COLO668 (cell line): ENCODE measurements around the gene GALM.
"Not testable (repeated sequence)": the region's sequence is repeated elsewhere in the genome, so short reads cannot be mapped to it uniquely, and the experiment has no call there.

Experiments used
- DNase-seq: peaks from one replicate; lab custom pipeline; 2025; ENCODE audit not compliant: unreplicated experiment; lab: John Stamatoyannopoulos, UW

The GALM gene

GRCh38 chr2:38737000-38737698 is 71.2 kb downstream of the GALM start:
- DNase-seq: not testable (repeated sequence)

GRCh38 chr2:38737925-38738324 is 72.0 kb downstream of the GALM start:
- no peak for DNase-seq

- DNase-seq: no peak
These were observed 73.6 kb downstream of the GALM start for GRCh38 chr2:38739524-38739923.

- DNase-seq: no peak
These were observed 75.2 kb downstream of the GALM start for GRCh38 chr2:38740851-38741731.

- DNase-seq: no peak
These were observed 77.1 kb downstream of the GALM start for GRCh38 chr2:38742797-38743559.

GRCh38 chr2:38743672-38744398 is 77.9 kb downstream of the GALM start:
- no peak for DNase-seq

GRCh38 chr2:38744399-38744780 is 78.5 kb downstream of the GALM start:
- no peak for DNase-seq

GRCh38 chr2:38745267-38745666 is 79.4 kb downstream of the GALM start:
- DNase-seq: no peak

- no peak for DNase-seq
These were observed 81.1 kb downstream of the GALM start for GRCh38 chr2:38747007-38747424.

GRCh38 chr2:38747819-38748218 is 81.9 kb downstream of the GALM start:
- no peak for DNase-seq

GRCh38 chr2:38748391-38748790 is 82.5 kb downstream of the GALM start:
- no peak for DNase-seq

GRCh38 chr2:38748943-38749804 is 83.3 kb downstream of the GALM start:
- no peak for DNase-seq

GRCh38 chr2:38750011-38750890 is 84.3 kb downstream of the GALM start:
- peak; percentile 73 for DNase-seq

- peak; percentile 96 for DNase-seq
These were observed 85.1 kb downstream of the GALM start, which contains the start of gene SRSF7 for GRCh38 chr2:38750891-38751595. Gene SRSF7, minus strand, starts transcription at chr2:38751361. Its CDS starts 105 bp downstream, at chr2:38751256.

GRCh38 chr2:38751596-38752410 is 85.9 kb downstream of the GALM start:
- DNase-seq: no peak

- DNase-seq: no peak
These were observed 88.1 kb downstream of the GALM start for GRCh38 chr2:38754049-38754448.

GRCh38 chr2:38754506-38754905 is 88.6 kb downstream of the GALM start:
- DNase-seq: no peak
